H1 (cell line): ENCODE results near the gene RYR3.

Source experiments
- EP300 ChIP-seq, 2 experiments: IDR thresholded peaks; 1 replicate in 1 of 2; 2 replicates in 1 of 2; pipeline ENCODE4 v1.6.1; 2011 to 2012; ENCODE audit warnings: low read depth in 2 of 2, low read length in 2 of 2, mild to moderate bottlenecking in 2 of 2, borderline replicate concordance in 1 of 2, inconsistent platforms in 1 of 2, moderate library complexity in 1 of 2
- FOSL1 ChIP-seq: IDR thresholded peaks from 2 replicates; pipeline ENCODE4 v1.6.1; 2011; ENCODE audit warnings: mild to moderate bottlenecking, low read depth, low read length, moderate library complexity; ENCODE audit not compliant: insufficient read depth
- POLR2A ChIP-seq, 2 experiments: IDR thresholded peaks; 1 replicate in 1 of 2; 2 replicates in 1 of 2; pipeline ENCODE4 v1.6.1; 2011; ENCODE audit warnings: low read depth in 2 of 2, low read length in 2 of 2, mild to moderate bottlenecking in 2 of 2; ENCODE audit errors: control extremely low read depth in 1 of 2
- TF ChIP-seq, protein P1 (sequence below), 3 experiments: IDR thresholded peaks; 1 replicate in 2 of 3; 2 replicates in 1 of 3; pipeline versions ENCODE4 v1.5.1 to v1.6.1; 2011; ENCODE audit warnings: low read length in 3 of 3, mild to moderate bottlenecking in 3 of 3, inconsistent platforms in 2 of 3, low read depth in 1 of 3, moderate library complexity in 1 of 3; ENCODE audit not compliant: insufficient read depth in 1 of 3; ENCODE audit errors: control extremely low read depth in 1 of 3

GRCh38 chr15:33699691-33700447, 389.1 kb downstream of the RYR3 start:
- TF ChIP-seq, protein P1, sequence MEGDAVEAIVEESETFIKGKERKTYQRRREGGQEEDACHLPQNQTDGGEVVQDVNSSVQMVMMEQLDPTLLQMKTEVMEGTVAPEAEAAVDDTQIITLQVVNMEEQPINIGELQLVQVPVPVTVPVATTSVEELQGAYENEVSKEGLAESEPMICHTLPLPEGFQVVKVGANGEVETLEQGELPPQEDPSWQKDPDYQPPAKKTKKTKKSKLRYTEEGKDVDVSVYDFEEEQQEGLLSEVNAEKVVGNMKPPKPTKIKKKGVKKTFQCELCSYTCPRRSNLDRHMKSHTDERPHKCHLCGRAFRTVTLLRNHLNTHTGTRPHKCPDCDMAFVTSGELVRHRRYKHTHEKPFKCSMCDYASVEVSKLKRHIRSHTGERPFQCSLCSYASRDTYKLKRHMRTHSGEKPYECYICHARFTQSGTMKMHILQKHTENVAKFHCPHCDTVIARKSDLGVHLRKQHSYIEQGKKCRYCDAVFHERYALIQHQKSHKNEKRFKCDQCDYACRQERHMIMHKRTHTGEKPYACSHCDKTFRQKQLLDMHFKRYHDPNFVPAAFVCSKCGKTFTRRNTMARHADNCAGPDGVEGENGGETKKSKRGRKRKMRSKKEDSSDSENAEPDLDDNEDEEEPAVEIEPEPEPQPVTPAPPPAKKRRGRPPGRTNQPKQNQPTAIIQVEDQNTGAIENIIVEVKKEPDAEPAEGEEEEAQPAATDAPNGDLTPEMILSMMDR (IDR thresholded peaks at IDR 0.05; ENCODE audit: control extremely low read depth in 1 of 3, insufficient read depth in 1 of 3, low read depth in 1 of 3, low read length in 3 of 3) = peak in 2 of 3 experiments; percentile 21 to 47; a peak in 2 of 4 replicates
- no peak for TF ChIP-seq EP300 (IDR thresholded peaks at IDR 0.05; ENCODE audit: borderline replicate concordance in 1 of 2, low read depth in 2 of 2, low read length in 2 of 2)
- TF ChIP-seq FOSL1 = no peak
- no peak for TF ChIP-seq POLR2A (IDR thresholded peaks at IDR 0.05; ENCODE audit: control extremely low read depth in 1 of 2, low read depth in 2 of 2, low read length in 2 of 2)
